HepG2 (cell line): Measurements from ENCODE around the gene TSPAN13. TPM values are rescaled to one million over a fixed set of nuclear protein-coding genes. Genes with fewer than 3 reads are reported as not detected.

Experiments used
- ATAC-seq: fragments of 200-7000 bp; cut with Tn5 transposase; 3 replicates; pipeline ENCODE4 v1.9.1; 2020; ENCODE audit warnings: mild to moderate bottlenecking, moderate library complexity
- BruUV-seq: library from RNA; stranded (reverse); fragments of 400-500 nt; replicated peaks from 2 replicates; lab custom pipeline; 2021; lab: Mats Ljungman, UMichigan
- CTCF ChIA-PET: fragments of 300-600 bp; formaldehyde crosslinking; extraction: SDS; loops from one replicate; lab custom pipeline; 2021; ENCODE audit warnings: low total read pairs, inconsistent platforms, low intra/inter-chr PET ratio; lab: Yijun Ruan, JAX
- POLR2A ChIA-PET: fragments of 350-600 bp; sonication (Branson Sonifier 250); formaldehyde crosslinking; loops from one replicate; lab custom pipeline; 2020; ENCODE audit warnings: antibody characterized with exemption, inconsistent platforms; lab: Yijun Ruan, JAX
- DNase-seq: peaks from one replicate; pipeline ENCODE4 v3.0.0-alpha.2; 2015; ENCODE audit warnings: low spot score
- FAIRE-seq: peaks from 3 replicates; lab custom pipeline; 2011; peaks lifted over from hg19 to GRCh38; lab: Jason Lieb, UNC
- H2AFZ ChIP-seq: one replicate; pipeline ENCODE4 v1.6.1; 2011; ENCODE audit warnings: low read length, inconsistent platforms
- H3K27ac ChIP-seq: fragments of 300-600 bp; 3 replicates; pipeline ENCODE4 v1.8.0; 2011; ENCODE audit warnings: mixed run types, mild to moderate bottlenecking, mixed read lengths, low read length, inconsistent platforms; ENCODE audit not compliant: insufficient read depth; ENCODE audit errors: extremely low read length
- H3K27me3 ChIP-seq, 2 experiments: fragments of 200-600 bp in 1 of 2; 2 replicates in 1 of 2; 3 replicates in 1 of 2; pipeline versions ENCODE4 v1.6.0 to v1.8.0; 2011; ENCODE audit warnings: low read length in 2 of 2, mild to moderate bottlenecking in 2 of 2, moderate library complexity in 2 of 2, inconsistent platforms in 1 of 2; ENCODE audit not compliant: insufficient read depth in 2 of 2, control insufficient read depth in 1 of 2
- H3K36me3 ChIP-seq, 2 experiments: fragments of 200-600 bp in 1 of 2; replicated peaks in 1 of 2; 2 replicates in 1 of 2; 3 replicates in 1 of 2; pipeline versions ENCODE4 v1.5.1 to v1.8.0; 2011; ENCODE audit warnings: low read length in 2 of 2, inconsistent platforms in 1 of 2; ENCODE audit not compliant: insufficient read depth in 2 of 2, control insufficient read depth in 1 of 2
- H3K4me1 ChIP-seq: 2 replicates; pipeline ENCODE4 v1.5.1; 2012; ENCODE audit warnings: low read length, inconsistent platforms; ENCODE audit not compliant: insufficient read depth
- H3K4me2 ChIP-seq: 2 replicates; pipeline ENCODE4 v1.6.0; 2011; ENCODE audit warnings: low read depth, low read length, inconsistent platforms
- H3K4me3 ChIP-seq, 3 experiments: fragments of 200-600 bp in 1 of 3; sonication (generic), shearing (Covaris generic) in 1 of 3; replicated peaks in 1 of 3; 2 replicates each; pipeline ENCODE4 v1.5.1; 2011 to 2016; ENCODE audit warnings: low read length in 3 of 3, inconsistent platforms in 2 of 3, low read depth in 2 of 3, mild to moderate bottlenecking in 2 of 3, control low read depth in 1 of 3, mixed read lengths in 1 of 3; ENCODE audit not compliant: insufficient read depth in 1 of 3
- H3K79me2 ChIP-seq: one replicate; pipeline ENCODE4 v1.6.1; 2011; ENCODE audit warnings: low read length, inconsistent platforms; ENCODE audit not compliant: insufficient read depth
- H3K9ac ChIP-seq: 2 replicates; pipeline ENCODE4 v1.6.0; 2011; ENCODE audit warnings: mild to moderate bottlenecking, low read depth, low read length, inconsistent platforms; ENCODE audit not compliant: insufficient read depth
- H3K9me3 ChIP-seq: 2 replicates; pipeline ENCODE4 v1.5.1; 2012; ENCODE audit warnings: mild to moderate bottlenecking, low read length
- H4K20me1 ChIP-seq: 2 replicates; pipeline ENCODE4 v1.6.0; 2011; ENCODE audit warnings: inconsistent platforms, mild to moderate bottlenecking, low read length, moderate library complexity; ENCODE audit not compliant: insufficient read depth
- ATM ChIP-seq: fragments of 450-650 bp; IDR thresholded peaks from 2 replicates; pipeline ENCODE4 v1.7.1; 2017; ENCODE audit warnings: mild to moderate bottlenecking, borderline replicate concordance
- FOSL2 ChIP-seq: sonication (generic); formaldehyde crosslinking; IDR thresholded peaks from 2 replicates; pipeline ENCODE4 v1.4.0; 2020; ENCODE audit warnings: missing genetic modification reagents
- ISL2 ChIP-seq: sonication (generic); formaldehyde crosslinking; IDR thresholded peaks from 2 replicates; pipeline ENCODE4 v1.5.0; 2020; ENCODE audit warnings: missing genetic modification reagents
- KLF15 ChIP-seq: sonication (generic); formaldehyde crosslinking; IDR thresholded peaks from 2 replicates; pipeline ENCODE4 v1.8.1; 2023; ENCODE audit warnings: borderline replicate concordance, mild to moderate bottlenecking, inconsistent platforms, missing genetic modification reagents, mixed read lengths
- NAIF1 ChIP-seq: sonication (generic); formaldehyde crosslinking; IDR thresholded peaks from 2 replicates; pipeline ENCODE4 v1.5.0; 2020; ENCODE audit warnings: mild to moderate bottlenecking, missing genetic modification reagents, borderline replicate concordance
- PATZ1 ChIP-seq: sonication (generic); formaldehyde crosslinking; IDR thresholded peaks from 2 replicates; pipeline ENCODE4 v1.4.0; 2020; ENCODE audit warnings: missing genetic modification reagents
- RBAK ChIP-seq: sonication (generic); formaldehyde crosslinking; IDR thresholded peaks from 2 replicates; pipeline ENCODE4 v1.5.1; 2020; ENCODE audit warnings: mild to moderate bottlenecking, missing genetic modification reagents
- RXRA ChIP-seq: sonication (generic); formaldehyde crosslinking; IDR thresholded peaks from 2 replicates; pipeline ENCODE4 v1.5.1; 2020; ENCODE audit warnings: missing genetic modification reagents
- SETDB1 ChIP-seq: sonication (generic); formaldehyde crosslinking; IDR thresholded peaks from 2 replicates; pipeline ENCODE4 v1.5.1; 2020; ENCODE audit warnings: missing genetic modification reagents, mild to moderate bottlenecking, borderline replicate concordance
- TOE1 ChIP-seq: sonication (generic); formaldehyde crosslinking; IDR thresholded peaks from 2 replicates; pipeline ENCODE4 v1.4.0; 2020; ENCODE audit warnings: mild to moderate bottlenecking, missing genetic modification reagents
- ZBTB25 ChIP-seq: IDR thresholded peaks from 2 replicates; pipeline ENCODE4 v1.6.1; 2018; ENCODE audit warnings: missing genetic modification reagents
- ZNF761 ChIP-seq: sonication (generic); formaldehyde crosslinking; conservative IDR thresholded peaks from 2 replicates; pipeline ENCODE4 v1.4.0; 2020; ENCODE audit warnings: mild to moderate bottlenecking, missing genetic modification reagents
- ZNF772 ChIP-seq: sonication (generic); formaldehyde crosslinking; IDR thresholded peaks from 2 replicates; pipeline ENCODE4 v1.5.0; 2020; ENCODE audit warnings: mild to moderate bottlenecking, missing genetic modification reagents
- ZNF775 ChIP-seq: sonication (generic); formaldehyde crosslinking; IDR thresholded peaks from 2 replicates; pipeline ENCODE4 v1.4.0; 2020; ENCODE audit warnings: missing genetic modification reagents, mild to moderate bottlenecking, moderate library complexity, borderline replicate concordance
- WGBS: methylation state at CpG from one replicate; pipeline ENCODE4 v1.1.6; 2017; ENCODE audit warnings: low lambda C conversion rate; 5-methylcytosine and 5-hydroxymethylcytosine counted together
- in situ Hi-C: cut with HindIII; loops from 2 replicates; pipeline ENCODE4 v1.10.0; 2017; ENCODE audit warnings: low pct_unique_long_range_greater_than_20kb; ENCODE audit not compliant: extremely low pct_ligation_motif_present
- intact Hi-C: fragments of 100-400 bp; cut with micrococcal nuclease; formaldehyde crosslinking; loops from one replicate; pipeline ENCODE4 v1.10.0; 2022; ENCODE audit not compliant: unreplicated experiment
- polyA plus RNA-seq, 8 experiments: library from polyadenylated mRNA; depleted of rRNA in 3 of 8; stranded (reverse) in 7 of 8; unstranded in 1 of 8; fragments of >200 nt; fragmentation: Illumina TruSeq in 4 of 8; extraction: Trizol in 4 of 8; gene quantifications; 2 replicates each; pipeline versions ENCODE4 v1.2.1 to v1.2.3, GENCODE V29; 2011 to 2016; ENCODE audit warnings: low read depth in 4 of 8, missing spikeins in 1 of 8, mixed read lengths in 1 of 8; ENCODE audit not compliant: insufficient read depth in 1 of 8
- total RNA-seq, 5 experiments: library from RNA; depleted of rRNA; stranded (reverse); fragments of >200 nt; fragmentation: Illumina TruSeq; extraction: Trizol; gene quantifications; 2 replicates each; pipeline ENCODE4 v1.2.3, GENCODE V29; 2016; ENCODE audit warnings: low read depth in 1 of 5

TSPAN13 gene
- total and polyA plus RNA-seq, 2 of the 13 experiments (the other 11 are each of a cell fraction or from before 2014, with no cell fraction given), result 5.8 to 6.2 TPM

- FAIRE-seq (no peak), DNase-seq (no peak), ATAC-seq (no peak)
- H3K9ac ChIP-seq, result no peak overlapping the region
- BruUV-seq, result no TSS peak
- 0 out of 2 replicates have a peak, but pooled peaks cover 6% of the 10 kb centered on the region for H3K4me1 ChIP-seq
- H4K20me1 ChIP-seq, result no peaks in the 10 kb centered on the region
- no peaks in the 10 kb centered on the region for H3K27me3 ChIP-seq
- H2AFZ ChIP-seq, result no peak overlapping the region
- no peak overlapping the region for H3K4me2 ChIP-seq
- in situ Hi-C loops (no loop called here), intact Hi-C loops (no loop called here)
- no peaks in the 10 kb centered on the region for H3K36me3 ChIP-seq
- 67% methylated on average over 1 of the region's 1 CpG for WGBS
- CTCF ChIA-PET, result no interaction called here
- TF ChIP-seq RXRA (CRISPR knock-in tag), result no peak
- no peak for TF ChIP-seq NAIF1 (CRISPR knock-in tag)
- H3K27ac ChIP-seq, result no peak overlapping the region
- POLR2A ChIA-PET, result no interaction called here
- no peaks in the 10 kb centered on the region for H3K79me2 ChIP-seq
- H3K9me3 ChIP-seq, result no peaks in the 10 kb centered on the region
- H3K4me3 ChIP-seq, result no peak overlapping the region
These were observed 6.5 kb upstream of the TSPAN13 start for GRCh38 chr7:16747102-16747501.

- POLR2A ChIA-PET, result no interaction called here
- TF ChIP-seq RBAK (CRISPR knock-in tag) (no peak), ZNF775 (CRISPR knock-in tag) (no peak), ATM (no peak), ISL2 (CRISPR knock-in tag) (no peak), SETDB1 (CRISPR knock-in tag) (no peak), ZNF761 (CRISPR knock-in tag) (no peak), TOE1 (CRISPR knock-in tag) (no peak), PATZ1 (CRISPR knock-in tag) (peak; percentile 18; the same call in 1 of the 2 replicates), KLF15 (no peak; the same call in 1 of the 2 replicates), FOSL2 (CRISPR knock-in tag) (no peak), ZNF772 (no peak), ZBTB25 (CRISPR knock-in tag) (no peak)
These were observed 639 bp downstream of the TSPAN13 start for GRCh38 chr7:16753932-16754855.

More at GRCh38 chr7:16753932-16754855, 639 bp downstream of the TSPAN13 start:
- in situ Hi-C loops (no loop called here), intact Hi-C loops (no loop called here)
- H3K4me2 ChIP-seq, result peak overlapping the region; percentile 89
- no peaks in the 10 kb centered on the region for H4K20me1 ChIP-seq
- BruUV-seq, result no TSS peak
- peak overlapping the region; percentile 46; the same call in 1 of the 2 replicates for H3K9ac ChIP-seq
- no peaks in the 10 kb centered on the region for H3K9me3 ChIP-seq
- peaks cover 15% of the 10 kb centered on the region; the same call in 1 of the 2 replicates for H3K4me1 ChIP-seq
- CTCF ChIA-PET, result no interaction called here
- H3K36me3 ChIP-seq, result no peaks in the 10 kb centered on the region
- H3K79me2 ChIP-seq, result no peaks in the 10 kb centered on the region
- DNase-seq, result peak; percentile 8
- WGBS, result 5% methylated on average over 36 of the region's 58 CpGs
- H3K27ac ChIP-seq, result peak overlapping the region; percentile 17
- peak overlapping the region; percentile 62 to 80 (median 71); a peak in 5 of 6 replicates for H3K4me3 ChIP-seq
- peak overlapping the region; percentile 22 for H2AFZ ChIP-seq
- H3K27me3 ChIP-seq, result peaks cover 0 to 13% of the 10 kb centered on the region in 2 experiments; a peak in 3 of 5 replicates
- peak; percentile 73 for ATAC-seq
- FAIRE-seq, result no peak
